Right lobe of liver (tissue), 6 donors: ENCODE measurements around the gene MUC5AC. TPM values are rescaled to one million over a fixed set of nuclear protein-coding genes. Genes with fewer than 3 reads are reported as not detected.
"Not testable (repeated sequence)": the region's sequence is repeated elsewhere in the genome, so short reads cannot be mapped to it uniquely, and the experiment has no call there.

Experiments used
- ATAC-seq, 4 donors: fragments of 200-7000 bp; cut with Tn5 transposase; one replicate each; pipeline ENCODE4 v1.9.1; 2020; ENCODE audit warnings: mild to moderate bottlenecking in 4 of 4, moderate library complexity in 4 of 4
- DNase-seq, 3 donors: peaks; one replicate each; pipeline ENCODE4 v3.0.0-alpha.2; 2020
- H3K27ac ChIP-seq, 3 donors: fragments of 200-600 bp; one replicate each; pipeline ENCODE4 v1.8.0; 2022
- H3K27me3 ChIP-seq, 2 donors: fragments of 200-600 bp; one replicate each; pipeline ENCODE4 v1.8.0; 2022
- H3K36me3 ChIP-seq, 4 donors: fragments of 200-600 bp; sonication (generic) in 1 of 4; one replicate each; pipeline versions ENCODE4 v1.5.1 to v1.8.0; 2017 to 2022; ENCODE audit warnings: control low read depth in 1 of 4
- H3K4me1 ChIP-seq, 4 donors: fragments of 200-600 bp; sonication (generic) in 1 of 4; one replicate each; pipeline versions ENCODE4 v1.5.1 to v1.8.0; 2017 to 2022; ENCODE audit warnings: control low read depth in 1 of 4
- H3K4me3 ChIP-seq, 3 donors: fragments of 200-600 bp; one replicate each; pipeline ENCODE4 v1.8.0; 2022
- H3K9me3 ChIP-seq, 4 donors: fragments of 200-600 bp; sonication (generic) in 1 of 4; one replicate each; pipeline versions ENCODE4 v1.5.1 to v1.8.0; 2017 to 2022; ENCODE audit warnings: control low read depth in 1 of 4
- CTCF ChIP-seq, 4 donors: fragments of 200-600 bp in 3 of 4; fragments of 450-650 bp in 1 of 4; IDR thresholded peaks; one replicate each; pipeline versions ENCODE4 v1.5.1 to v1.8.0; 2016 to 2022; ENCODE audit warnings: antibody characterized with exemption in 4 of 4, mild to moderate bottlenecking in 2 of 4
- POLR2A ChIP-seq: fragments of 450-650 bp; IDR thresholded peaks from one replicate; pipeline ENCODE4 v1.6.1; 2017; ENCODE audit warnings: antibody characterized with exemption, mild to moderate bottlenecking
- WGBS: methylation state at CpG from one replicate; pipeline ENCODE4 v1.1.6; 2018; ENCODE audit warnings: low coverage, low lambda C conversion rate; ENCODE audit not compliant: insufficient coverage; ENCODE audit errors: missing lambda C conversion rate; 5-methylcytosine and 5-hydroxymethylcytosine counted together
- intact Hi-C, 2 donors: fragments of 100-400 bp; cut with DNase I; formaldehyde crosslinking; loops; one replicate each; pipeline versions ENCODE4 v1.11.2 to v1.14.1; 2022
- total RNA-seq, 6 experiments: library from RNA; depleted of rRNA in 2 of 6; stranded (reverse); fragments of >200 nt in 2 of 6; fragmentation: NEBNext Ultra II Directional in 3 of 6; extraction: Animal tissue kit (Norgen Biotek cat#: 25700) in 3 of 6; gene quantifications; one replicate each; pipeline versions ENCODE4 v1.1.0 to v1.2.4, GENCODE V29; 2016 to 2023
- donor health status: DM: no; HTN: yes; CAD: no.
- donor health status: DM: no; HTN: no; CAD: no.
- donor health status: DM: no; HTN: no; CAD: no.
- donor health status: DM: no; HTN: yes; CAD: no.
- donor health status: DM: no; HTN: yes; CAD: no.

MUC5AC gene
- total RNA-seq, 6 experiments from 2014 or later, result not detected

- Histone ChIP-seq H3K4me3 (no peak overlapping the region), H3K27ac (no peak overlapping the region), H3K27me3 (no peaks in the 10 kb centered on the region), H3K36me3 (no peaks in the 10 kb centered on the region), H3K4me1 (no peaks in the 10 kb centered on the region), H3K9me3 (no peaks in the 10 kb centered on the region)
- no peak for ATAC-seq
- DNase-seq, result peak in 1 of 3 donors; percentile 37
- WGBS, result 70% methylated on average over 2 of the region's 21 CpGs
- TF ChIP-seq CTCF (IDR thresholded peaks at IDR 0.05) (no peak), POLR2A (no peak)
- intact Hi-C loops, result no loop called here
These were observed 4.4 kb downstream of the MUC5AC start for GRCh38 chr11:1162138-1162475.

GRCh38 chr11:1162491-1163311 lies 4.9 kb downstream of the MUC5AC start:
- DNase-seq (peak in 2 of 3 donors; percentile 19 to 45), ATAC-seq (no peak)
- H3K27me3 ChIP-seq, result no peaks in the 10 kb centered on the region
- H3K4me1 ChIP-seq, result no peaks in the 10 kb centered on the region
- intact Hi-C loops, result no loop called here
- TF ChIP-seq POLR2A, result no peak
- no peak overlapping the region for H3K27ac ChIP-seq
- no peaks in the 10 kb centered on the region for H3K9me3 ChIP-seq
- no peak overlapping the region for H3K4me3 ChIP-seq
- 60% methylated on average over 1 of the region's 28 CpGs for WGBS
- H3K36me3 ChIP-seq, result no peaks in the 10 kb centered on the region

- H3K27ac ChIP-seq, result no peak overlapping the region
- H3K9me3 ChIP-seq, result no peaks in the 10 kb centered on the region
- H3K36me3 ChIP-seq, result no peaks in the 10 kb centered on the region
- intact Hi-C loops, result no loop called here
- ATAC-seq (peak in 2 of 4 donors; percentile 7 to 11), DNase-seq (peak in 1 of 3 donors; percentile 37)
- no peak overlapping the region for H3K4me3 ChIP-seq
- H3K4me1 ChIP-seq, result no peaks in the 10 kb centered on the region
- no peaks in the 10 kb centered on the region for H3K27me3 ChIP-seq
- no peak for TF ChIP-seq POLR2A
- no peak for TF ChIP-seq CTCF (IDR thresholded peaks at IDR 0.05)
- WGBS, result no CpG with 5 or more reads among the region's 13 CpGs
These were observed 5.7 kb downstream of the MUC5AC start for GRCh38 chr11:1163321-1163910.

- WGBS, result 20% methylated on average over 4 of the region's 28 CpGs
- TF ChIP-seq POLR2A (no peak), CTCF (IDR thresholded peaks at IDR 0.05) (no peak)
- ATAC-seq (no peak), DNase-seq (peak in 2 of 3 donors; percentile 41 to 43)
- H3K27me3 ChIP-seq, result no peaks in the 10 kb centered on the region
- H3K4me3 ChIP-seq, result no peak overlapping the region
- H3K36me3 ChIP-seq, result no peaks in the 10 kb centered on the region
- H3K9me3 ChIP-seq, result no peaks in the 10 kb centered on the region
- intact Hi-C loops, result no loop called here
- no peaks in the 10 kb centered on the region for H3K4me1 ChIP-seq
- no peak overlapping the region for H3K27ac ChIP-seq
These were observed 6.4 kb downstream of the MUC5AC start for GRCh38 chr11:1163911-1164735.

GRCh38 chr11:1164779-1165255 lies 7.1 kb downstream of the MUC5AC start:
- H3K36me3 ChIP-seq, ATAC-seq, DNase-seq, H3K4me1 ChIP-seq, intact Hi-C loops, H3K4me3 ChIP-seq, H3K27ac ChIP-seq, H3K27me3 ChIP-seq, H3K9me3 ChIP-seq: not testable (repeated sequence)
- WGBS, result no CpG with 5 or more reads among the region's 10 CpGs
